ENCODE data around the gene MICAL2.

DNA sequence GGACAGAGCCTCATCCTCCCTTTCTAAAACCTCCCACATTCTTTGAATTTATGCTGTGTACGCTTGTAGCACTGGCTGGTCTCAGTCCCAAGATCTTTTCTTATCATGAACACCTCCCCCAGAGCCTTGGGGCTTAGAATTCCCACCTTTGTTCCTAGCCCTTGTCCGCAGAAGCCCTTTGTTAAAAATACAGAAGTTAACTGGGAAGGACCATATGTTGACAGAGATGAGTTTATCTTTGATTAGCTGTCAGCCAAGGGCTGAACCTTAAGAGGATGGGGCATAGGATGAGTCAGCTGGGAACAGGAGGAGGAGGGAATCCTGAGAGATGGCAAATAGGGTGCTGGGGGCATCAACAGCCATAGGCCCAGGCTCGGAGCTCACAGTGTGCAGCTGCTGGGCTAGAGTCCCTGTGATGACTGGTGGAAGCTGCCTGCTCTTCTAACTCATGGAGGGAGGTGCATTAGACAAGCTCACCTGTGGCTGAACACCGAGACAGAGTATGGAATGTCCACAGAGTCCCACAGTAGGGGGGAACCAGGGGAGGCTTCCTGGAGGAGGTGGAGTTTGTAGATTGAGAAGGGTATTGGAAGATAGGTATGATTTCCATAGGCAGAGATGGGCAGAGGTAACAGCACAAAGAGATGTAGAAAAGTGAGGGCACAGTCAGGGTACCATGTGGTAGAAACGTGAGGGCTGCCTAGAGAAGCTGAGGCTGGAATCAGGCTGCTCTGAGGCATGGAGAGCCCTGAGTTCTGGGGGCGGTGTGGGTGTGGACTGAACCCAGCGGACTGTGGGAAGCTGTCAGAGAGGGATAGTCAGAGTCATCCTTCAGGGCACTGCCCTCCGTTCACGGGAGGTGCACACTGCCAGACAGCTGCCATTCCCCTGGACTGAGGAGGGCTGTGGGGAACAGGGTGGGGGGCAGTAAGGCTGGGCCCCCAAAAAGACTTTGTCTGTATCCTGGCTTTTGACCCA, 9.9 kb downstream of the MICAL2 start:
- TF ChIP-seq, protein P1, sequence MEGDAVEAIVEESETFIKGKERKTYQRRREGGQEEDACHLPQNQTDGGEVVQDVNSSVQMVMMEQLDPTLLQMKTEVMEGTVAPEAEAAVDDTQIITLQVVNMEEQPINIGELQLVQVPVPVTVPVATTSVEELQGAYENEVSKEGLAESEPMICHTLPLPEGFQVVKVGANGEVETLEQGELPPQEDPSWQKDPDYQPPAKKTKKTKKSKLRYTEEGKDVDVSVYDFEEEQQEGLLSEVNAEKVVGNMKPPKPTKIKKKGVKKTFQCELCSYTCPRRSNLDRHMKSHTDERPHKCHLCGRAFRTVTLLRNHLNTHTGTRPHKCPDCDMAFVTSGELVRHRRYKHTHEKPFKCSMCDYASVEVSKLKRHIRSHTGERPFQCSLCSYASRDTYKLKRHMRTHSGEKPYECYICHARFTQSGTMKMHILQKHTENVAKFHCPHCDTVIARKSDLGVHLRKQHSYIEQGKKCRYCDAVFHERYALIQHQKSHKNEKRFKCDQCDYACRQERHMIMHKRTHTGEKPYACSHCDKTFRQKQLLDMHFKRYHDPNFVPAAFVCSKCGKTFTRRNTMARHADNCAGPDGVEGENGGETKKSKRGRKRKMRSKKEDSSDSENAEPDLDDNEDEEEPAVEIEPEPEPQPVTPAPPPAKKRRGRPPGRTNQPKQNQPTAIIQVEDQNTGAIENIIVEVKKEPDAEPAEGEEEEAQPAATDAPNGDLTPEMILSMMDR (IDR thresholded peaks at IDR 0.05) = no peak
- TF ChIP-seq POLR2A (IDR thresholded peaks at IDR 0.05) = no peak
